ENCODE data around the gene SMS.

SMS gene

DNA sequence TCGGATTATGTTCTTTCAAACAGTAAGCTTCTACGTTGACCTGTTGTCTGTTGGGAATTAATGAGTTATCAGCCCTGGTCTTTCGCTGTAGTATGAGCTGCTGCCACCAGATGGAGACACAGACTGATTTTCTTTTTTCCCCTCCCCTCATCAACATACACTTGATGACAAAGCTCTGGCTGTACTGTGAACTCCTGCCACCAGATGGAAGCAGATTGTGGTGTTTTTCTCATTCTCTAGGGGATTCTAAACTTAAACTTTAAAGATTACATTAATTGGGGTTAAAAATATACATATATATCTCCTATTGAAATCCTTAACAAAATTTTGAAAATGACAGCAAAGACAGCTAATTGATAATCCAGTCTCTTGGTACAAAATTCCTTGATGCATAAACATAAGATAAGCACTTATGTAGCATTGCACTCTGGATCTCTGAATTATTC, 44.8 kb downstream of the SMS start:
- DNase-seq = peak; percentile 75

DNA sequence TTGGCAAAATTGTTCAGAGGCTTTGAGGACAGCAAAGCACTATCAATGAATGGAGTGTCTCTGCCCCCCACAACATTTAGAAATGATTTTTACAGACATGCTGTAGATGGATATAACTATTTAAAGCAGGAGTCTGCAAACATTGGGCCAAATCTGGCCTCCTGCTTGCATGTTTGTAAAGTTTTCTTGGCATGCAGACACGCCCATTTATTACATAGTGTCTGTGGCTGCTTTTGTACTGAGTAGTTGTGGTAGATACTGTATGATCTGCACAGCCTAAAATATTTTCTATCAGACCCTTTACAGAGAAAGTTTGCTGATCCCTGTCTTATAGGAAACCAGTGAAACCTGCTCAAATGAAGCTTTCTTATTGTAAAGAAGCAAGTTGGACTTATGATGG, 46.1 kb downstream of the SMS start:
- no peak for DNase-seq

DNA sequence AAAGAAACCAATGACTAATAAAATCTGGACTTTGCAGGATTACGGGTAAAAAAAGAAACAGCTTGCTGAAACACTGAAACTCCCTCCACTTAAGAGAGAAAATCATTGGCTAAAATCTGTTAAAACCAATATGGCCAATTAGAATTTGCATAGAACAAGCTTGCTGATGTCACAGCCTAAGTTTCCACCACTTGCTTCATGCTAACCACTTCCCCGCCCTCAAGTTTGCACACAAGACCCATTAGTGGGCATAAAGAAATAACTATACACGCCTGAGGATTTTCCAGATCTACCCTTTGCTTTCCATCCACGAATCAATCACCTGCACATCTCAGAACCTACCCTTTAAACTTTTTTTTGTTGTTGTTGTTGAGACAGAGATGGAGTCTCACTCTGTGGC, 48.9 kb downstream of the SMS start:
- DNase-seq = no peak

DNA sequence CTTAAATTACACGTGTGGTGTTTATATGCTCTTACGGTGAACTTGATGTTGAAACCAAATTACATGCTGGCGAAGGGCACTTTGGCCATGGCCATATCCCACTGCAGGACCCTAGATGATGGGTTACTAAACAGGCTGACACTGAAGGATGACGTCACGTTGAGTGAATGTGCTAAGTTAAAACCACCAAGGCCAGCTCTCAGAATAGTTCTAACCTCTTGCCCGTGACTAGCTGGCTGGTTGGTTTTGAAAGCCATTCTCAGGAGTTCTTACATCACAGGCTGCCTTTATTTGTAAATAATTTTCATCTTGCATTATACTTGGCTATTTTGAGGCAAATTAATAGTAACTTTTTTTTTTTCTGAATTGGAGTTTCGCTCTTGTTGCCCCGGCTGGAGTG, 50.3 kb downstream of the SMS start:
- DNase-seq = no peak

DNA sequence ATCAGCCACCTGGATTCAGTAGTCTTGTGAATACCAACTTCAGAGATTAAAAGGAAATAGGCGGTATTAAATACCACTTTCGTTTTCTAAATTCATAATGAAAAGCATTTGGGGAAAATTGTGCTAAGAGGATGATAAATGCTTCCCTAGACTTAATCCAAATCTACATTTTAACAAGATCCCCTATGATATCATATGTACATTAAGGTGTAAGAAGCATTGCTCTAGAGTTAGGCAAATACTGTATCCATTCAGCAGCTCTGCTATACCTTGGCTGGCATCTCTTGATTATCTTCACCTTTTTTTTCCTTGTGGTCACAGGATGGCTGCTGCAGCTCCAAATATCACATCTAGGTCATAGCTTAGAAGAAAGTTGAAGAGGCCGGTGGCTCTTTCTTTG, 51.0 kb downstream of the SMS start:
- no peak for DNase-seq

DNA sequence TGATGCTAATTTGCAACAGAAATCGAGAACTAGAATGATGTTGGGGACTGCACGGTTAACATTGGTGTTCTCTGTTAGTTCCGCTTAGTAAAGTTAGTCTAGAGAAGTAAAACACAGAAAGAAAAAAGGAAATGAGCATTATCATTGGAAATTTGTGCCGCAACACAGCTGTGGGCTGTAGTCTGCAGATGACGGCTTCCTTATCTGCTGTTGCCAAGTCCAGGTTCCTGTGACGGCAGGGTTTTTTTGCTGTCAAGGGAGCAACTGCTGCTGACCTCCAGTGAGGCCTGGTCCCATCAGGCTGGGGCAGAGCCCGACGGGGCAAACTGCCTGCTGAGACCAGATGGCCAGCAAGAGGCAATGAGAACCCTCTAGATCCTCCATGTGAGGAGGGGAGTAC, 52.8 kb downstream of the SMS start:
- no peak for DNase-seq

DNA sequence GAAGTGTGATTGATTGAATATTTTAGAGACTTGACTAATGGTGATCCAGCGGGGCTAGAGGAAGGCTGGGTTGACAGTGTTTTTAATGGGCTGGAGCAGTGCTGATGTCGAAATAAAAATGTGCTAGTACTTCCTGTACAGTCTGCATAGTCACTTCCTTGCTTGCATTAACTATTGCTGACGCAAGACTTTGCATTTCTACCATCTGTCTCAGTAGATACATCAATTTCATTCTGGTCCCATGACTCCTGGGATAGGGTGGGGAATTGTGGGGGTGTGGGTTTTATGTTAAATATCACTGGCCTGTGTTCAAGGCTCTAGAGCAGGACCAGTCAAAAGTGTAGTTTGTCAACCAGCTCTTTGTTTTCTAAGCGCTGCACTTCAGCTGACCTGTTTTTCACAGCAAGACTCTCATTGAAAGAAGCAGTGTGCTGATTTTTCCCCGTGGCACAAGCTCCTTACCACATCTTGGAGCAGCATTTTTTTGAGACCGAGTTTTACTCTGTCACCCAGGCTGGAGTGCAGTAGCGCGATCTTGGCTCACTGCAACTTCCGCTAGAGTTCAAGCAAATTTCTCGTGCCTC, 56.5 kb downstream of the SMS start:
- DNase-seq = no peak

- no peak for DNase-seq
Measured at GRCh38 chrX:21998037-21998436, 57.5 kb downstream of the SMS start.

GRCh38 chrX:22004866-22005265, 64.4 kb downstream of the SMS start:
- DNase-seq = no peak

DNA sequence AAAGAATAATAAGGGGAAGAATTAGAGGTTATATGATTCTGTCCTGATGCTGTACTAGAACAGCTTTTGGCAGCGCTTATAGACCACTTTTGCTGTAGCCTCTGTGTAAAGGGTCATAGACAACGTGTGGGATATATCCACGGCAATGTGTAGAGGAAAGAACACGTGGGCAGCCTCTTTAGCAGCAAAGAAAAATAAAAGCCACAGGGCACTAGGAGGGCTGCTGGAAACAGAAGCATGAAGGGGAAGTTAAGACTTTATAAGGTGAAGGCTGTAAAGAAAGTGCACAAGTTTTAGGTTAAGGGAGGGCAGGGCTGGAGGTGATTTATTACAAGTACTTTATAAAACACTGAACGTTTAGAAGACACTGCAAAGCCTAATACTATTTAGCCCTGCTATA, 71.5 kb downstream of the SMS start:
- no peak for DNase-seq

- DNase-seq = no peak
Measured at GRCh38 chrX:22012931-22013330, 72.4 kb downstream of the SMS start.

- DNase-seq = no peak
Measured at GRCh38 chrX:22015139-22015750, 74.7 kb downstream of the SMS start.

- no peak for DNase-seq
Measured at GRCh38 chrX:22021751-22022324, 81.3 kb downstream of the SMS start.

- no peak for DNase-seq
Measured at GRCh38 chrX:22024577-22024976, 84.1 kb downstream of the SMS start.

DNA sequence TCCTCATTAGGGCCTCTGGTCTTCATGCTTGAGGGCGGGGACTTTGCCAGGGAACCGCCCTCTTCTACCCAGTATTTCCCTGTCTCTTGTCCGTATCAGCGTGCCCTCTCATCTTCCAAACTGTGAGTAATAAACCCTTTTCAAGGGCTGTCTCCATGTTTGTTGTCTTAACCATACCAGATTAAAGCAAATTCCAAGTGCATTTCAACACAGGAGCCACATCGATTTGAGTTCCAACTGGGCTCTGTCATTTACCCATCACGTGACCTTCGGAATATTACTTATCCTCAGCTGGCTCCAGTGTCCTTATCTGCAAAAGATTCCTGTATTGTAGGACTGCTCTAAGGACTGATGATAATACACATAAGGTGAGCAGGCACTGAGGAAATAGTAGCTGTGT, 85.2 kb downstream of the SMS start:
- DNase-seq = no peak

- DNase-seq = no peak
Measured at GRCh38 chrX:22026731-22027130, 86.2 kb downstream of the SMS start.

DNA sequence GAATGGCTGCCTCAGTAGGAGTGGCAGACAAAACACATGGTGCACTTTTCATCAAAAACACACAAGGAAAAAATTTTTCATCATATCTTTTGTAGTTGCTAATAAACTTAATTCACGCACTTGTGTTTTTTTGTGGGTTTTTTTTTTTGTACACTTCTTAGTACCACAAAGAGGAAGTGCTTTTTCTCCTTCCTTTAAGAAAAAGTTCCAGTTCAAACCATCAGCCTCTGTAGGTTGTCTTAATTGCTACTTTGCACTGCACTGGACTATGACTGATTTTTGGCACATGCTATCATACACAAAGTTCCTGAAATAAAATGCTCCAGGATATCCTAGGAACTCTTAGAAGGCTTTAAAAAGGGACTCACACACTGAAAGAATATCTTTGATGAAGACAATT, 91.6 kb downstream of the SMS start, which contains the start of gene PHEX:
Gene PHEX (plus strand): TSS at position 242 of the 400 bp plus-strand sequence. CDS start 681 bp downstream, outside the sequence.
- no peak for DNase-seq

DNA sequence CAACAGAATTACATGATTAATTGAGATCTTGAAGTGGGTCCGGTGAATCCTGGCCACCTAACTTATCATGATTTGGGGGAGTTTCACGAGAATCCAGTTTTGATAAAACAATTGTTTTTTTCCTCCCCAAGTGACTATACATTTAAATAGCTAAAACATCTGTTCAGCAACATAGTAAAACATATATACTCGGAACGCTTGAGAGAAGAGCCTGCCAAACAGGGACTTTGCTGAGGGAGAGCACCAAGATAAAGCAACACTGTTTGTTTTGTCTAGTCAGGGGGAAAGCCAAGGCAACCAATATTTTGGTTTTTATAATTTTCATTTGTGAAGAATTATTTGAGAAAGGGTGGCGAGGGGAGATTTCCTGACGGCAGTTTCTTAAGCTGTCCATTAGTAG, 92.0 kb downstream of the SMS start:
- DNase-seq = no peak

DNA sequence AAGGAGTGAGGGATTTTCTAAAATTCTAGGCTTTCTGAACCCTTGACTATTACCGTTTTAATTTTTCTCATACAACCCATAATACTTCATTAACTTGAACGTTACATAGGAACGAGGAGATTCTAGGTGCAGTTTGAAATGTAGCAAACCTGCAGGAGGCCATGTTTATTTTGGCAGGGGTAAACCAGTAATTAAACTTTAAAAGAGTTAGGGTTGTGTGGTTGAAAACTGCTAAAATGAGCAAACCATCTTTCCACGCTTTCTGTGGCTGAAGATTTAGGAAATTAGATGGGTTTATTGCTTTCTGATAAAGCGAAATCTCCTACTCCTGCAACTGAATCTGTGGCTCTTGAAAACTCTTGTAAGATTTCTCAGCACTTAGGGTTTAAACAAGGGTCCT, 93.3 kb downstream of the SMS start:
- no peak for DNase-seq

GRCh38 chrX:22035236-22035635, 94.7 kb downstream of the SMS start:
- DNase-seq = no peak

GRCh38 chrX:22037225-22037624, 96.7 kb downstream of the SMS start:
- DNase-seq = no peak

- no peak for DNase-seq
Measured at GRCh38 chrX:22037911-22038537, 97.5 kb downstream of the SMS start.

DNA sequence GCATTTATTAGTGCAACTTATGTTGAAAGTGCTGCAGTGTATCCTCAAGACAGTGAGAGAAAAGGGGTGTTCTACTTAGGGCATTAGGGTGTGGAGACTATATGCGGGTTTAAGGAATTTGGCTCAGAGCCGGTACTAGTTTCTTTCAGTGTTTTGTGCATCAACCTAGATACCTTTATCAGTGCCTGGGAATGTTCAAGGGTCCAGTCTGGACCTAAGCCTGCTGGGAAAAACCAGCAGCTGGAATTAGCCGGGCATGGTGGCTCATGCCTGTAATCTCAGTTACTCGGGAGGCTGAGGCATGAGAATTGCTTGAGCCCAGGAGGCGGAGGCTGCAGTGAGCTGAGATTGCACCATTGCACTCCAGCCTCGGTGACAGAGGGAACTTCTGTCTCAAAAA, 99.0 kb downstream of the SMS start:
- no peak for DNase-seq

- DNase-seq = no peak
Measured at GRCh38 chrX:22040184-22040583, 99.7 kb downstream of the SMS start.
